SK-N-SH (cell line): Measurements from ENCODE around the gene PELI2.

Experiments
- EZH2phosphoT487 ChIP-seq: fragments of 200-600 bp; sonication (generic); IDR thresholded peaks from 2 replicates; pipeline ENCODE4 v1.6.1; 2017; ENCODE audit warnings: low read depth, mixed run types, mild to moderate bottlenecking, antibody characterized with exemption, moderate library complexity, borderline replicate concordance
- MXI1 ChIP-seq: IDR thresholded peaks from 2 replicates; pipeline ENCODE4 v1.6.1; 2012; ENCODE audit warnings: mild to moderate bottlenecking, low read depth, low read length, improper control_type of control experiment
- NFIC ChIP-seq: IDR thresholded peaks from 2 replicates; pipeline ENCODE4 v1.4.0; 2012; ENCODE audit warnings: borderline replicate concordance
- POLR2AphosphoS5 ChIP-seq: IDR thresholded peaks from 2 replicates; pipeline ENCODE4 v1.6.1; 2012; ENCODE audit warnings: low read depth, low read length
- SIN3A ChIP-seq: IDR thresholded peaks from 2 replicates; pipeline ENCODE4 v1.6.1; 2012; ENCODE audit warnings: low read depth, mild to moderate bottlenecking, low read length, moderate library complexity, borderline replicate concordance
- SMC3 ChIP-seq: IDR thresholded peaks from 2 replicates; pipeline ENCODE4 v1.6.1; 2012; ENCODE audit warnings: low read depth, low read length, improper control_type of control experiment
- TAF1 ChIP-seq: IDR thresholded peaks from 2 replicates; pipeline ENCODE4 v1.6.1; 2012; ENCODE audit warnings: low read depth, mild to moderate bottlenecking, low read length, moderate library complexity, borderline replicate concordance
- TF ChIP-seq, protein P1 (sequence below): fragments of 200-600 bp; sonication (generic); IDR thresholded peaks from 2 replicates; pipeline ENCODE4 v1.6.1; 2017; ENCODE audit warnings: antibody characterized with exemption, mild to moderate bottlenecking, moderate library complexity
- TF ChIP-seq, protein P2 (sequence below): IDR thresholded peaks from 2 replicates; pipeline ENCODE4 v1.4.0; 2012; ENCODE audit warnings: low read depth

DNA sequence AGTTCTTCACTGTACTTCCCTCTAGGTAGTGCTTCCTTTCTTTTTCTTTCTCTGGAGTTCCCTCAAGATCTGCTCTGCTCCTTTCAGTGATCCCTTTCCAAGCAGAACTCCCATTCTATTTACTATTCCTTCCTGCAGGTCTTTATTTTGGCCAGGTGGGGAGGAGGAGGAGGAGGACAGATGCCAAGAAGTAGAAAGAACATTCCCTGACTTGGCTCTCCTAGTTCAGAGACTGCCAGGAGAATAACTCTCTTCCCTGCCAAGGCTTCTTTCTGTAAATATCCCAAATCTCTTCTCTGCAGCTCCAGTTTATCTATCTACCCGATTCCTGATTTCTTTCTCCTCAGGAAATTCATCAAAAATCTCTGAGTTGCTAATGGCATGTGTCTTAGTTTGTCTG is 231.7 kb downstream of the PELI2 start:
- TF ChIP-seq POLR2AphosphoS5 (no peak), EZH2phosphoT487 (no peak), NFIC (no peak), SMC3 (no peak), TAF1 (no peak), SIN3A (no peak), MXI1 (no peak)
- TF ChIP-seq, protein P1, sequence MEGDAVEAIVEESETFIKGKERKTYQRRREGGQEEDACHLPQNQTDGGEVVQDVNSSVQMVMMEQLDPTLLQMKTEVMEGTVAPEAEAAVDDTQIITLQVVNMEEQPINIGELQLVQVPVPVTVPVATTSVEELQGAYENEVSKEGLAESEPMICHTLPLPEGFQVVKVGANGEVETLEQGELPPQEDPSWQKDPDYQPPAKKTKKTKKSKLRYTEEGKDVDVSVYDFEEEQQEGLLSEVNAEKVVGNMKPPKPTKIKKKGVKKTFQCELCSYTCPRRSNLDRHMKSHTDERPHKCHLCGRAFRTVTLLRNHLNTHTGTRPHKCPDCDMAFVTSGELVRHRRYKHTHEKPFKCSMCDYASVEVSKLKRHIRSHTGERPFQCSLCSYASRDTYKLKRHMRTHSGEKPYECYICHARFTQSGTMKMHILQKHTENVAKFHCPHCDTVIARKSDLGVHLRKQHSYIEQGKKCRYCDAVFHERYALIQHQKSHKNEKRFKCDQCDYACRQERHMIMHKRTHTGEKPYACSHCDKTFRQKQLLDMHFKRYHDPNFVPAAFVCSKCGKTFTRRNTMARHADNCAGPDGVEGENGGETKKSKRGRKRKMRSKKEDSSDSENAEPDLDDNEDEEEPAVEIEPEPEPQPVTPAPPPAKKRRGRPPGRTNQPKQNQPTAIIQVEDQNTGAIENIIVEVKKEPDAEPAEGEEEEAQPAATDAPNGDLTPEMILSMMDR = no peak
- TF ChIP-seq, protein P2, sequence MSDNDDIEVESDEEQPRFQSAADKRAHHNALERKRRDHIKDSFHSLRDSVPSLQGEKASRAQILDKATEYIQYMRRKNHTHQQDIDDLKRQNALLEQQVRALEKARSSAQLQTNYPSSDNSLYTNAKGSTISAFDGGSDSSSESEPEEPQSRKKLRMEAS = no peak
